GM18526 (cell line): ENCODE results near the gene KCTD3.

Source experiments
- POLR2A ChIP-seq: IDR thresholded peaks from 3 replicates; pipeline ENCODE4 v1.6.1; 2011; ENCODE audit not compliant: insufficient read length; ENCODE audit errors: extremely low read depth

Gene KCTD3

GRCh38 chr1:215589650-215590435, 22.7 kb downstream of the KCTD3 start:
- TF ChIP-seq POLR2A: no peak

- no peak for TF ChIP-seq POLR2A
Observed at GRCh38 chr1:215590779-215591491, 23.8 kb downstream of the KCTD3 start.

GRCh38 chr1:215594640-215595039, 27.5 kb downstream of the KCTD3 start:
- TF ChIP-seq POLR2A: no peak

- TF ChIP-seq POLR2A: no peak
Observed at GRCh38 chr1:215595231-215595630, 28.1 kb downstream of the KCTD3 start.

GRCh38 chr1:215597961-215598360, 30.9 kb downstream of the KCTD3 start:
- TF ChIP-seq POLR2A: no peak

GRCh38 chr1:215599418-215600074, 32.4 kb downstream of the KCTD3 start:
- TF ChIP-seq POLR2A: no peak

GRCh38 chr1:215600258-215600792, 33.2 kb downstream of the KCTD3 start:
- no peak for TF ChIP-seq POLR2A

GRCh38 chr1:215600867-215601266, 33.8 kb downstream of the KCTD3 start:
- TF ChIP-seq POLR2A: no peak

GRCh38 chr1:215601276-215601675, 34.2 kb downstream of the KCTD3 start:
- no peak for TF ChIP-seq POLR2A

- TF ChIP-seq POLR2A: no peak
Observed at GRCh38 chr1:215603319-215603718, 36.2 kb downstream of the KCTD3 start.

- no peak for TF ChIP-seq POLR2A
Observed at GRCh38 chr1:215605011-215605621, 38.0 kb downstream of the KCTD3 start.

GRCh38 chr1:215606036-215606435, 38.9 kb downstream of the KCTD3 start:
- no peak for TF ChIP-seq POLR2A

GRCh38 chr1:215606564-215607168, 39.6 kb downstream of the KCTD3 start:
- TF ChIP-seq POLR2A: no peak

GRCh38 chr1:215607412-215607811, 40.3 kb downstream of the KCTD3 start:
- no peak for TF ChIP-seq POLR2A

GRCh38 chr1:215608646-215609045, 41.5 kb downstream of the KCTD3 start:
- TF ChIP-seq POLR2A: no peak

GRCh38 chr1:215612391-215612790, 45.3 kb downstream of the KCTD3 start:
- no peak for TF ChIP-seq POLR2A

- no peak for TF ChIP-seq POLR2A
Observed at GRCh38 chr1:215617979-215618378, 50.9 kb downstream of the KCTD3 start.
